A673 (cell line): ENCODE results near the gene CTRL. TPM values are rescaled to one million over a fixed set of nuclear protein-coding genes. Genes with fewer than 3 reads are reported as not detected.

Source experiments
- BruUV-seq: library from RNA; stranded (reverse); fragments of 400-500 nt; replicated peaks from 2 replicates; lab custom pipeline; 2021; lab: Mats Ljungman, UMichigan
- CTCF ChIA-PET: fragments of 300-600 bp; sonication (Branson Sonifier 250); formaldehyde crosslinking; loops from one replicate; lab custom pipeline; 2022; ENCODE audit warnings: antibody characterized with exemption; lab: Charles Lee
- POLR2A ChIA-PET: fragments of 300-600 bp; sonication (Branson Sonifier 250); formaldehyde crosslinking; loops from one replicate; lab custom pipeline; 2022; ENCODE audit warnings: antibody characterized with exemption; ENCODE audit not compliant: low non-redundant PET; lab: Charles Lee
- DNase-seq: peaks from one replicate; pipeline ENCODE4 v3.0.0-alpha.2; 2015; ENCODE audit warnings: low spot score
- H3K27ac ChIP-seq: fragments of 200-600 bp; sonication (generic); 2 replicates; pipeline ENCODE4 v1.5.1; 2016; ENCODE audit warnings: mixed run types, low read depth, mild to moderate bottlenecking, mixed read lengths, antibody characterized with exemption, low read length; ENCODE audit not compliant: poor library complexity, severe bottlenecking
- H3K27me3 ChIP-seq: fragments of 200-600 bp; sonication (generic); replicated peaks from 2 replicates; pipeline ENCODE4 v1.6.1; 2017; ENCODE audit warnings: mixed run types, low read depth, mild to moderate bottlenecking, mixed read lengths, antibody characterized with exemption, low read length; ENCODE audit not compliant: insufficient read depth, poor library complexity
- H3K36me3 ChIP-seq: fragments of 200-600 bp; sonication (generic); 2 replicates; pipeline ENCODE4 v1.6.1; 2016; ENCODE audit warnings: mixed run types, mild to moderate bottlenecking, mixed read lengths, antibody characterized with exemption, low read length; ENCODE audit not compliant: insufficient read depth, poor library complexity, severe bottlenecking
- H3K4me1 ChIP-seq: fragments of 200-600 bp; sonication (generic); 2 replicates; pipeline ENCODE4 v1.6.1; 2017; ENCODE audit warnings: mixed run types, mild to moderate bottlenecking, mixed read lengths, antibody characterized with exemption, low read length; ENCODE audit not compliant: insufficient read depth, poor library complexity, severe bottlenecking
- H3K4me3 ChIP-seq: fragments of 200-600 bp; sonication (generic); 2 replicates; pipeline ENCODE4 v1.5.1; 2016; ENCODE audit warnings: low read depth, mixed run types, mild to moderate bottlenecking, mixed read lengths, low read length; ENCODE audit not compliant: poor library complexity, severe bottlenecking
- H3K9me3 ChIP-seq: fragments of 200-600 bp; sonication (generic); 2 replicates; pipeline ENCODE4 v1.6.1; 2016; ENCODE audit warnings: mixed run types, low read depth, mild to moderate bottlenecking, mixed read lengths, antibody characterized with exemption, low read length; ENCODE audit not compliant: poor library complexity, severe bottlenecking
- CTCF ChIP-seq: fragments of 300-800, 200-600 bp; sonication (generic); conservative IDR thresholded peaks from 2 replicates; pipeline ENCODE4 v1.5.1; 2017; ENCODE audit warnings: low read depth, mild to moderate bottlenecking, antibody characterized with exemption, low read length, moderate library complexity, mixed read lengths
- EZH2 ChIP-seq: fragments of 200-600 bp; sonication (generic); IDR thresholded peaks from 2 replicates; pipeline ENCODE4 v1.6.1; 2017; ENCODE audit warnings: borderline replicate concordance, low read depth, mild to moderate bottlenecking, mixed read lengths, antibody characterized with exemption, low read length; ENCODE audit not compliant: poor library complexity, severe bottlenecking
- intact Hi-C: fragments of 100-400 bp; cut with micrococcal nuclease; formaldehyde crosslinking; loops from one replicate; pipeline ENCODE4 v1.10.0; 2022; ENCODE audit not compliant: unreplicated experiment
- total RNA-seq: library from RNA; stranded (reverse); gene quantifications from 2 replicates; pipeline ENCODE4 v1.2.3, GENCODE V29; 2021

CTRL gene
- total RNA-seq, 1 experiment from 2014 or later = 2.9 TPM

GRCh38 chr16:67962135-67962534, 30.5 kb upstream of the CTRL start:
- intact Hi-C loops = no loop called here
- DNase-seq = no peak
- Histone ChIP-seq H3K4me1 (peaks cover 10% of the 10 kb centered on the region), H3K9me3 (no peaks in the 10 kb centered on the region), H3K27ac (no peak overlapping the region), H3K27me3 (no peaks in the 10 kb centered on the region), H3K36me3 (peaks cover 28% of the 10 kb centered on the region), H3K4me3 (no peak overlapping the region)
- POLR2A ChIA-PET = no interaction called here
- no TSS peak for BruUV-seq
- CTCF ChIA-PET = no interaction called here
- TF ChIP-seq EZH2 (no peak), CTCF (no peak)

GRCh38 chr16:67961551-67961957, 29.9 kb upstream of the CTRL start:
- no peak for TF ChIP-seq CTCF
- no peak for TF ChIP-seq EZH2
- peaks cover 28% of the 10 kb centered on the region for H3K36me3 ChIP-seq
- no peak for DNase-seq
- H3K27me3 ChIP-seq = no peaks in the 10 kb centered on the region
- H3K4me3 ChIP-seq = no peak overlapping the region
- BruUV-seq = no TSS peak
- H3K9me3 ChIP-seq = no peaks in the 10 kb centered on the region
- intact Hi-C loops = no loop called here
- peaks cover 4% of the 10 kb centered on the region for H3K4me1 ChIP-seq
- ChIA-PET CTCF (no interaction called here), POLR2A (no interaction called here)
- no peak overlapping the region for H3K27ac ChIP-seq

- TF ChIP-seq EZH2 (no peak), CTCF (no peak)
- Histone ChIP-seq H3K27me3 (no peaks in the 10 kb centered on the region), H3K4me1 (no peaks in the 10 kb centered on the region), H3K27ac (peak overlapping the region; percentile 16), H3K36me3 (peaks cover 28% of the 10 kb centered on the region), H3K4me3 (no peak overlapping the region), H3K9me3 (no peaks in the 10 kb centered on the region)
- intact Hi-C loops = no loop called here
- ChIA-PET POLR2A (interaction anchor here (0.6 kb wide), 1 partner anchor 264 kb away, joined by 5 read pairs; no protein-coding TSS in a partner anchor), CTCF (interaction anchor here (0.8 kb wide), 1 partner anchor 17 kb away, joined by 3 read pairs; no protein-coding TSS in a partner anchor)
- no peak for DNase-seq
- no TSS peak for BruUV-seq
Measured at GRCh38 chr16:67959536-67960329, 28.1 kb upstream of the CTRL start.
